ENCODE results near the gene TMPRSS5. TPM values are rescaled to one million over a fixed set of nuclear protein-coding genes. Genes with fewer than 3 reads are reported as not detected.

TMPRSS5 gene
- total RNA-seq, 1 experiment from 2014 or later, result 0.71 TPM

DNA sequence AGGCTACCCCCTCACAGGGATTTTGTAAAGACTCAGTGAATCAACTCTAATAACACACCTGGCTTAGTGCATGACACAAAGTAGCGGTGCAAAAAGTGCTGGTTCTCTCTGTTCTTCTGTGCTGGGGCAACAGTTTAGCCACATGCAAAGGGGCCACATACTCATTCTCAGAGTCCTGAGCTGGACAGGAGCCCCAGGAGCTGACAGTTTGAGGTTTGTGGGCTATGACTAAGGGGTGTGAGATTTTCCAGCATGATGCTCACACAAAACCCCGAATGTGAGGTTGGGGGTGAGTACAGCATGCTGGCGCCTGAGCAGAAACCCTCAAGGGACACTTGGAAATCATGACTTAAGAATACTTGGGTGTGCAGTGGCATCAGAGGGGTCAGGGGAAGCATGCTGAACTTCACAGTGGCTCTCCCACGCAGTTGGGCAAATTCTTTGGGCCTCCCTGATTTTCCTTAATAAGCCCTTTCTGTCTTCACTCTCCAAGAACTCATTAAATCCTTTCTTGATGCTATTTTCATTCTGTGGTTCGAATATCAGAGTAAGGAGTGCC, 31.0 kb downstream of the TMPRSS5 start:
- POLR2A ChIA-PET, result no interaction called here
- DNase-seq (ENCODE audit: low read depth, low spot score), result no peak
- H3K4me1 ChIP-seq (ENCODE audit: control insufficient read depth in 1 of 2, insufficient read depth in 2 of 2, low read length in 2 of 2), result no peaks in the 10 kb centered on the region; a peak in 1 of 4 replicates
- no TSS peak for BruUV-seq (replicated peaks)
- H2AFZ ChIP-seq (ENCODE audit: low read depth, low read length, poor library complexity, severe bottlenecking), result no peak overlapping the region
- RAD21 ChIA-PET (ENCODE audit: low non-redundant PET in 1 of 2, low total read pairs in 2 of 2, uncharacterized antibody in 2 of 2, unreplicated experiment in 2 of 2), result no interaction called here
- no peak overlapping the region for H3K27ac ChIP-seq (ENCODE audit: low read depth, low read length)
- no peaks in the 10 kb centered on the region for H3K36me3 ChIP-seq (ENCODE audit: control insufficient read depth in 1 of 2, insufficient read depth in 2 of 2, low read length in 2 of 2)
- no peak overlapping the region for H3K9ac ChIP-seq (ENCODE audit: low read length)
- ATAC-seq, result peak; percentile 25; the same call in 1 of the 2 replicates
- CTCF ChIA-PET, result no interaction called here
- no peaks in the 10 kb centered on the region for H4K20me1 ChIP-seq (ENCODE audit: insufficient read depth)
- H3K9me3 ChIP-seq (ENCODE audit: control insufficient read depth in 1 of 2, insufficient read depth in 1 of 2, low read depth in 1 of 2, low read length in 2 of 2), result no peaks in the 10 kb centered on the region
- H3K9me2 ChIP-seq (ENCODE audit: insufficient read depth), result no peaks in the 10 kb centered on the region
- H3K27me3 ChIP-seq (ENCODE audit: insufficient read depth, low read length), result no peaks in the 10 kb centered on the region
- intact Hi-C loops (cut with micrococcal nuclease), result no loop called here
- H3K79me2 ChIP-seq (ENCODE audit: insufficient read depth, low read length), result no peaks in the 10 kb centered on the region
- TF ChIP-seq SIN3A (IDR thresholded peaks at IDR 0.05; ENCODE audit: low read depth) (no peak), RAD21 (IDR thresholded peaks at IDR 0.05; ENCODE audit: low read depth) (no peak), FOSL1 (IDR thresholded peaks at IDR 0.05; ENCODE audit: low read depth) (no peak), ELF1 (IDR thresholded peaks at IDR 0.05; ENCODE audit: borderline replicate concordance, low read depth) (no peak), SRF (IDR thresholded peaks at IDR 0.05; ENCODE audit: low read depth) (no peak), YY1 (IDR thresholded peaks at IDR 0.05; ENCODE audit: extremely low read depth, insufficient replicate concordance, low read depth, low read length) (no peak), SP1 (IDR thresholded peaks at IDR 0.05; ENCODE audit: low read depth) (no peak), JUND (IDR thresholded peaks at IDR 0.05) (no peak), EGR1 (IDR thresholded peaks at IDR 0.05; ENCODE audit: low read depth) (no peak), EZH2 (IDR thresholded peaks at IDR 0.05) (no peak), POLR2A (IDR thresholded peaks at IDR 0.05; ENCODE audit: borderline replicate concordance, extremely low read depth, insufficient read depth, insufficient read length) (no peak), ZNF274 (IDR thresholded peaks at IDR 0.05; ENCODE audit: low read depth, low read length) (no peak)
- TF ChIP-seq, protein P1, sequence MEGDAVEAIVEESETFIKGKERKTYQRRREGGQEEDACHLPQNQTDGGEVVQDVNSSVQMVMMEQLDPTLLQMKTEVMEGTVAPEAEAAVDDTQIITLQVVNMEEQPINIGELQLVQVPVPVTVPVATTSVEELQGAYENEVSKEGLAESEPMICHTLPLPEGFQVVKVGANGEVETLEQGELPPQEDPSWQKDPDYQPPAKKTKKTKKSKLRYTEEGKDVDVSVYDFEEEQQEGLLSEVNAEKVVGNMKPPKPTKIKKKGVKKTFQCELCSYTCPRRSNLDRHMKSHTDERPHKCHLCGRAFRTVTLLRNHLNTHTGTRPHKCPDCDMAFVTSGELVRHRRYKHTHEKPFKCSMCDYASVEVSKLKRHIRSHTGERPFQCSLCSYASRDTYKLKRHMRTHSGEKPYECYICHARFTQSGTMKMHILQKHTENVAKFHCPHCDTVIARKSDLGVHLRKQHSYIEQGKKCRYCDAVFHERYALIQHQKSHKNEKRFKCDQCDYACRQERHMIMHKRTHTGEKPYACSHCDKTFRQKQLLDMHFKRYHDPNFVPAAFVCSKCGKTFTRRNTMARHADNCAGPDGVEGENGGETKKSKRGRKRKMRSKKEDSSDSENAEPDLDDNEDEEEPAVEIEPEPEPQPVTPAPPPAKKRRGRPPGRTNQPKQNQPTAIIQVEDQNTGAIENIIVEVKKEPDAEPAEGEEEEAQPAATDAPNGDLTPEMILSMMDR (IDR thresholded peaks at IDR 0.05 in 2 of 3, conservative IDR thresholded peaks at IDR 0.05 in 1 of 3; ENCODE audit: borderline replicate concordance in 1 of 3, insufficient read depth in 1 of 3, low read depth in 2 of 3, low read length in 2 of 3), result no peak
- TF ChIP-seq, protein P2, sequence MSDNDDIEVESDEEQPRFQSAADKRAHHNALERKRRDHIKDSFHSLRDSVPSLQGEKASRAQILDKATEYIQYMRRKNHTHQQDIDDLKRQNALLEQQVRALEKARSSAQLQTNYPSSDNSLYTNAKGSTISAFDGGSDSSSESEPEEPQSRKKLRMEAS (IDR thresholded peaks at IDR 0.05), result no peak
- TF ChIP-seq, protein P3, sequence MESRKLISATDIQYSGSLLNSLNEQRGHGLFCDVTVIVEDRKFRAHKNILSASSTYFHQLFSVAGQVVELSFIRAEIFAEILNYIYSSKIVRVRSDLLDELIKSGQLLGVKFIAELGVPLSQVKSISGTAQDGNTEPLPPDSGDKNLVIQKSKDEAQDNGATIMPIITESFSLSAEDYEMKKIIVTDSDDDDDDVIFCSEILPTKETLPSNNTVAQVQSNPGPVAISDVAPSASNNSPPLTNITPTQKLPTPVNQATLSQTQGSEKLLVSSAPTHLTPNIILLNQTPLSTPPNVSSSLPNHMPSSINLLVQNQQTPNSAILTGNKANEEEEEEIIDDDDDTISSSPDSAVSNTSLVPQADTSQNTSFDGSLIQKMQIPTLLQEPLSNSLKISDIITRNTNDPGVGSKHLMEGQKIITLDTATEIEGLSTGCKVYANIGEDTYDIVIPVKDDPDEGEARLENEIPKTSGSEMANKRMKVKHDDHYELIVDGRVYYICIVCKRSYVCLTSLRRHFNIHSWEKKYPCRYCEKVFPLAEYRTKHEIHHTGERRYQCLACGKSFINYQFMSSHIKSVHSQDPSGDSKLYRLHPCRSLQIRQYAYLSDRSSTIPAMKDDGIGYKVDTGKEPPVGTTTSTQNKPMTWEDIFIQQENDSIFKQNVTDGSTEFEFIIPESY (IDR thresholded peaks at IDR 0.05; ENCODE audit: extremely low read depth, insufficient replicate concordance, low read length), result no peak
- TF ChIP-seq, protein P4, sequence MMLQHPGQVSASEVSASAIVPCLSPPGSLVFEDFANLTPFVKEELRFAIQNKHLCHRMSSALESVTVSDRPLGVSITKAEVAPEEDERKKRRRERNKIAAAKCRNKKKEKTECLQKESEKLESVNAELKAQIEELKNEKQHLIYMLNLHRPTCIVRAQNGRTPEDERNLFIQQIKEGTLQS (IDR thresholded peaks at IDR 0.05), result no peak
- H3K4me3 ChIP-seq (replicated peaks in 1 of 2; ENCODE audit: low read depth in 1 of 2, low read length in 2 of 2), result no peak overlapping the region
- no peak overlapping the region for H3K4me2 ChIP-seq (ENCODE audit: low read length)
